Loucy (cell line): ENCODE measurements around the gene ACLY.

ENCODE experiments used
- H2AFZ ChIP-seq: fragments of 200-600 bp; sonication (generic); 2 replicates; pipeline ENCODE4 v1.6.0; 2016; ENCODE audit warnings: antibody characterized with exemption, mild to moderate bottlenecking, low read length, moderate library complexity
- H3F3A ChIP-seq: fragments of 200-600 bp; 2 replicates; pipeline ENCODE4 v1.6.0; 2016; ENCODE audit warnings: antibody characterized with exemption, low read depth, mild to moderate bottlenecking
- H3K27me3 ChIP-seq: fragments of 200-600 bp; sonication (generic); 2 replicates; pipeline ENCODE4 v1.6.1; 2014; ENCODE audit warnings: low read length, mild to moderate bottlenecking; ENCODE audit not compliant: insufficient read depth, poor library complexity, severe bottlenecking
- H3K36me3 ChIP-seq: fragments of 200-600 bp; sonication (generic); 2 replicates; pipeline ENCODE4 v1.6.1; 2016; ENCODE audit warnings: low read length; ENCODE audit not compliant: insufficient read depth
- H3K4me1 ChIP-seq: fragments of 200-600 bp; sonication (generic); 2 replicates; pipeline ENCODE4 v1.5.1; 2014; ENCODE audit warnings: low read length, mild to moderate bottlenecking; ENCODE audit not compliant: insufficient read depth, poor library complexity, severe bottlenecking
- H3K4me2 ChIP-seq: fragments of 200-600 bp; sonication (generic); 2 replicates; pipeline ENCODE4 v1.6.0; 2014; ENCODE audit warnings: antibody characterized with exemption, low read length, low read depth, mild to moderate bottlenecking; ENCODE audit not compliant: poor library complexity, severe bottlenecking
- H3K4me3 ChIP-seq: fragments of 200-600 bp; sonication (generic); 2 replicates; pipeline ENCODE4 v1.5.1; 2014; ENCODE audit warnings: low read length, mild to moderate bottlenecking, mixed read lengths; ENCODE audit not compliant: poor library complexity, severe bottlenecking
- H3K79me2 ChIP-seq: fragments of 200-600 bp; sonication (generic); 2 replicates; pipeline ENCODE4 v1.6.1; 2014; ENCODE audit warnings: low read length; ENCODE audit not compliant: insufficient read depth
- H3K9ac ChIP-seq: fragments of 200-600 bp; sonication (generic); 2 replicates; pipeline ENCODE4 v1.6.0; 2014; ENCODE audit warnings: mild to moderate bottlenecking, low read depth, low read length, moderate library complexity; ENCODE audit not compliant: poor library complexity, severe bottlenecking
- H3K9me2 ChIP-seq: fragments of 200-600 bp; sonication (generic); replicated peaks from 2 replicates; pipeline ENCODE4 v1.6.1; 2016; ENCODE audit warnings: low read depth, low read length, mixed read lengths
- H3K9me3 ChIP-seq: fragments of 200-600 bp; sonication (generic); 2 replicates; pipeline ENCODE4 v1.6.1; 2014; ENCODE audit warnings: mild to moderate bottlenecking, antibody characterized with exemption, low read length, low read depth; ENCODE audit not compliant: insufficient read depth
- H4K20me1 ChIP-seq: fragments of 200-600 bp; sonication (generic); 2 replicates; pipeline ENCODE4 v1.6.0; 2014; ENCODE audit warnings: antibody characterized with exemption, low read length, mild to moderate bottlenecking; ENCODE audit not compliant: insufficient read depth, poor library complexity, severe bottlenecking
- CTCF ChIP-seq: fragments of 200-600 bp; sonication (generic); conservative IDR thresholded peaks from 2 replicates; pipeline ENCODE4 v1.5.1; 2014; ENCODE audit warnings: mild to moderate bottlenecking, antibody characterized with exemption, low read length
- EZH2phosphoT487 ChIP-seq: fragments of 200-600 bp; IDR thresholded peaks from 2 replicates; pipeline ENCODE4 v1.6.1; 2018; ENCODE audit warnings: antibody characterized with exemption, mild to moderate bottlenecking, moderate library complexity, borderline replicate concordance

The ACLY gene

GRCh38 chr17:41939044-41939692, 20.4 kb upstream of the ACLY start:
- Histone ChIP-seq H4K20me1 (no peaks in the 10 kb centered on the region), H3K36me3 (no peaks in the 10 kb centered on the region), H3K4me1 (no peaks in the 10 kb centered on the region), H3K4me3 (no peak overlapping the region), H3F3A (no peaks in the 10 kb centered on the region), H3K4me2 (no peak overlapping the region), H3K9me3 (no peaks in the 10 kb centered on the region), H2AFZ (no peak overlapping the region), H3K27me3 (no peaks in the 10 kb centered on the region), H3K9me2 (no peaks in the 10 kb centered on the region), H3K9ac (no peak overlapping the region), H3K79me2 (no peaks in the 10 kb centered on the region)
- TF ChIP-seq EZH2phosphoT487 (no peak), CTCF (no peak)

GRCh38 chr17:41937970-41938954, 19.5 kb upstream of the ACLY start:
- H4K20me1 ChIP-seq, result no peaks in the 10 kb centered on the region
- H3K36me3 ChIP-seq, result no peaks in the 10 kb centered on the region
- no peaks in the 10 kb centered on the region for H3K27me3 ChIP-seq
- H3K79me2 ChIP-seq, result no peaks in the 10 kb centered on the region
- H3K9me3 ChIP-seq, result no peaks in the 10 kb centered on the region
- H3K9ac ChIP-seq, result no peak overlapping the region
- no peak overlapping the region for H2AFZ ChIP-seq
- no peaks in the 10 kb centered on the region for H3K4me1 ChIP-seq
- no peak overlapping the region for H3K4me2 ChIP-seq
- no peaks in the 10 kb centered on the region for H3K9me2 ChIP-seq
- TF ChIP-seq EZH2phosphoT487, result no peak
- TF ChIP-seq CTCF, result no peak
- no peaks in the 10 kb centered on the region for H3F3A ChIP-seq
- H3K4me3 ChIP-seq, result no peak overlapping the region

- H3K27me3 ChIP-seq, result no peaks in the 10 kb centered on the region
- H3K36me3 ChIP-seq, result no peaks in the 10 kb centered on the region
- H3K4me2 ChIP-seq, result no peak overlapping the region
- no peak overlapping the region for H3K9ac ChIP-seq
- H3K79me2 ChIP-seq, result no peaks in the 10 kb centered on the region
- no peaks in the 10 kb centered on the region for H3F3A ChIP-seq
- no peaks in the 10 kb centered on the region for H3K9me2 ChIP-seq
- TF ChIP-seq EZH2phosphoT487 (no peak), CTCF (no peak)
- H3K9me3 ChIP-seq, result no peaks in the 10 kb centered on the region
- H2AFZ ChIP-seq, result no peak overlapping the region
- no peak overlapping the region for H3K4me3 ChIP-seq
- peaks cover 13% of the 10 kb centered on the region for H3K4me1 ChIP-seq
- no peaks in the 10 kb centered on the region for H4K20me1 ChIP-seq
Observed at GRCh38 chr17:41935641-41936040, 16.9 kb upstream of the ACLY start.
